Bronchial epithelial cell (primary cell): ENCODE measurements around the gene EMID1. TPM values are rescaled to one million over a fixed set of nuclear protein-coding genes. Genes with fewer than 3 reads are reported as not detected.

ENCODE experiments used
- DNase-seq: peaks from one replicate; pipeline ENCODE4 v3.0.0-alpha.2; 2010; ENCODE audit warnings: low read depth
- FAIRE-seq: peaks from 2 replicates; lab custom pipeline; 2011; peaks lifted over from hg19 to GRCh38; lab: Jason Lieb, UNC
- H3K27me3 ChIP-seq: 2 replicates; pipeline ENCODE4 v1.5.1; 2011; ENCODE audit warnings: low read length; ENCODE audit not compliant: control insufficient read depth, insufficient read depth
- H3K36me3 ChIP-seq: 2 replicates; pipeline ENCODE4 v1.5.1; 2011; ENCODE audit warnings: low read length; ENCODE audit not compliant: control insufficient read depth, insufficient read depth
- H3K4me3 ChIP-seq: 2 replicates; pipeline ENCODE4 v1.5.1; 2011; ENCODE audit warnings: mild to moderate bottlenecking, low read depth, low read length, control low read depth
- CTCF ChIP-seq: IDR thresholded peaks from 2 replicates; pipeline ENCODE4 v1.5.1; 2011; ENCODE audit warnings: mild to moderate bottlenecking, moderate library complexity, low read length, control low read depth, inconsistent platforms; ENCODE audit not compliant: insufficient read depth, severe bottlenecking
- total RNA-seq: library from RNA; depleted of rRNA; stranded (reverse); fragments of >200 nt; gene quantifications from 2 replicates; pipeline ENCODE4 v1.2.1, GENCODE V29; 2014

Gene EMID1
- total RNA-seq, 1 donor from 2014 or later, result not detected

- FAIRE-seq, result no peak
- Histone ChIP-seq H3K36me3 (no peaks in the 10 kb centered on the region), H3K27me3 (peaks cover 5% of the 10 kb centered on the region), H3K4me3 (no peak overlapping the region)
- DNase-seq, result no peak
- no peak for TF ChIP-seq CTCF
Observed at GRCh38 chr22:29224859-29225410, 19.2 kb downstream of the EMID1 start.

DNA sequence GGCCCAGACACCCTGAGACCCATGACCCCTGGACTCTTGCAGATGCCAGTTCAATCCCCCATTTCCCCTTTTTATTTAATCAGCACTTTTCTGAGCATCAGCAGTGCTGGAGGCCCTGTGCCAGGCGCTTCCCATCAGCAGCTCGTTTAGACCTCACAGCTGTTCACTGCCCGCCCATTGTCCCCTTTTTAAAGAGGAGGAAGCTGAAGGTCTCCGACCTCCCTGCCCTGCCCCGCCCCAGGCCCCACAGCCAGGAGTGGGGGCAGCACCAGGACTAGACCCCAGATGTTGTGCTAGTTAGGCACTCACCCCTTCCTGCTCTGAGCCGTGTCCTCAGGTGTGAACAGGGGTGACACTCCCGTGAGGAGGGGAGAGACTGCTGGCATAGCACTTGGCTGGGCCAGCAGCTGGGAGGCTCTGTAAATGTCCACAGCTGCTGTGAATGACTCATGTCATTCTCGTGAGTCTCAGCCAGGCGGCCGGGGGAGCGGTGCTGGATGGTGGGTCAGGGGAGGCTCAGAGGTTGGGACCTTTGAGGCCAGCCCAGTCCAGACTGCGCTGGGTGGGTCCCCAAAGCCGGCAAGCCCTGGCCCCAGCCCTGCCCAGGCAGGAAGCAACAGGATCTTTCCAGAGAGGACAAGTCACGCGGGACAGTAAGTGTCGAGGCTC lies 19.9 kb downstream of the EMID1 start:
- Histone ChIP-seq H3K4me3 (no peak overlapping the region), H3K27me3 (peaks cover 5% of the 10 kb centered on the region), H3K36me3 (no peaks in the 10 kb centered on the region)
- FAIRE-seq, result no peak
- DNase-seq, result no peak
- no peak for TF ChIP-seq CTCF

GRCh38 chr22:29226351-29226981 lies 20.8 kb downstream of the EMID1 start:
- DNase-seq (no peak), FAIRE-seq (no peak)
- no peak overlapping the region for H3K4me3 ChIP-seq
- no peak for TF ChIP-seq CTCF
- H3K27me3 ChIP-seq, result peaks cover 5% of the 10 kb centered on the region
- H3K36me3 ChIP-seq, result no peaks in the 10 kb centered on the region

DNA sequence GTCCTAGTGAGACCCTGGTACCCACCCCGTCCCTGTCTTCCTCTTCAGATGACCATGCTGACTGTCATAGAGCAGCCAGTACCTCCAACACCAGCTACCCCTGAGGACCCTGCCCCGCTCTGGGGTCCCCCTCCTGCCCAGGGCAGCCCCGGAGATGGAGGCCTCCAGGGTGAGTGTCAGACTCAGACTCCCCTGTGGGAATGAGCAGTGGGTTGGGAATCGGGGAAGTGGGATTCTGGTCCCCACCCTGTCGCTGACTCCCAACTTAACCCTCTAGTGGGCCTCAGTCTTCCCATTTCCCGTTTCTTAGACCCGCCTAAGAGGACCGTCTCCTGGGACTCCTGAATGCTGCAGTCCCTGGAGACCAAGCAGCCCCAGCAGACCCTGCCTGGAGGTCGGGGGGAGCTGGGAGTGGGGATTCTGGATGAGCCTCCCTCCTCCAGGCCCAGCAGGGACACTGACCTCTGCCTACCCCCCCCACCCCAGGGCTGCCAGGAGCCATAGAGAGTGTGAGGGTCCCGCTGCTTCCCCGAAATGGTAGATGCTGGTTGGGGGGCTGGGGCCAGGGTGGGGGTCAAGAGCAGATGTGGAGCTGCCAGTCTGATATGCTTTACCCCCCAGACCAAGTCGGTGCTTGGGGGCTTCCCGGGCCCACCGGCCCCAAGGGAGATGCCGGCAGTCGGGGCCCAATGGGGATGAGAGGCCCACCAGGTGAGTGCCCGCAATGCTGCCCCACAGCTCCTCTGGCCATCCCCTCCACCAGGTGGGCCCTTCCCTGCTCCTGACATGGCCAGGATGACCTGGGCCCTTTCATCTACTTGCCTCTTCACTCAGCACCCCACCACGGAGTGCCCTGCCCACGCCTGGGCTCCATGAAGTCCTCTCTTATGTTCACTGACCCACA lies 25.5 kb downstream of the EMID1 start:
- TF ChIP-seq CTCF, result no peak
- Histone ChIP-seq H3K36me3 (no peaks in the 10 kb centered on the region), H3K4me3 (no peak overlapping the region), H3K27me3 (no peaks in the 10 kb centered on the region)
- DNase-seq (no peak), FAIRE-seq (no peak)

- H3K36me3 ChIP-seq, result no peaks in the 10 kb centered on the region
- H3K4me3 ChIP-seq, result no peak overlapping the region
- FAIRE-seq, result no peak
- no peaks in the 10 kb centered on the region for H3K27me3 ChIP-seq
- no peak for TF ChIP-seq CTCF
- no peak for DNase-seq
Observed at GRCh38 chr22:29231971-29232959, 26.6 kb downstream of the EMID1 start.
